RWPE2 (cell line): ENCODE data around the gene PLXNA4.

Source experiments
- ATAC-seq: fragments of 200-7000 bp; cut with Tn5 transposase; 3 replicates; pipeline ENCODE4 v1.9.1; 2021; ENCODE audit warnings: low read depth
- DNase-seq: peaks from one replicate; pipeline ENCODE4 v3.0.0-alpha.2; 2020; ENCODE audit warnings: low spot score
- H3K27ac ChIP-seq: fragments of 450-650 bp; 2 replicates; pipeline ENCODE4 v1.5.1; 2017; ENCODE audit warnings: mild to moderate bottlenecking; ENCODE audit not compliant: poor library complexity, severe bottlenecking
- H3K27me3 ChIP-seq: fragments of 250-450 bp; sonication (Bioruptor Pico); 2 replicates; pipeline ENCODE4 v1.5.1; 2021; ENCODE audit warnings: mild to moderate bottlenecking, moderate library complexity; ENCODE audit not compliant: insufficient read depth, poor library complexity, severe bottlenecking
- H3K36me3 ChIP-seq: fragments of 250-450 bp; sonication (Bioruptor Pico); 2 replicates; pipeline ENCODE4 v1.5.1; 2020; ENCODE audit warnings: low read depth, mild to moderate bottlenecking, moderate library complexity
- H3K4me1 ChIP-seq: fragments of 250-450 bp; sonication (Bioruptor Pico); 2 replicates; pipeline ENCODE4 v1.5.1; 2021; ENCODE audit warnings: mild to moderate bottlenecking, moderate library complexity; ENCODE audit not compliant: insufficient read depth, poor library complexity, severe bottlenecking
- H3K4me3 ChIP-seq: fragments of 250-450 bp; sonication (Bioruptor Pico); 2 replicates; pipeline ENCODE4 v1.5.1; 2021; ENCODE audit warnings: mild to moderate bottlenecking, moderate library complexity; ENCODE audit not compliant: severe bottlenecking
- H3K9me3 ChIP-seq: fragments of 250-450 bp; sonication (Bioruptor Pico); 2 replicates; pipeline ENCODE4 v1.5.1; 2021; ENCODE audit warnings: mild to moderate bottlenecking, moderate library complexity; ENCODE audit not compliant: severe bottlenecking
- TF ChIP-seq, protein P1 (sequence below): fragments of 450-650 bp; IDR thresholded peaks from one replicate; pipeline ENCODE4 v1.5.1; 2017; ENCODE audit warnings: mild to moderate bottlenecking, moderate library complexity; ENCODE audit not compliant: poor library complexity, severe bottlenecking

Gene PLXNA4

DNA sequence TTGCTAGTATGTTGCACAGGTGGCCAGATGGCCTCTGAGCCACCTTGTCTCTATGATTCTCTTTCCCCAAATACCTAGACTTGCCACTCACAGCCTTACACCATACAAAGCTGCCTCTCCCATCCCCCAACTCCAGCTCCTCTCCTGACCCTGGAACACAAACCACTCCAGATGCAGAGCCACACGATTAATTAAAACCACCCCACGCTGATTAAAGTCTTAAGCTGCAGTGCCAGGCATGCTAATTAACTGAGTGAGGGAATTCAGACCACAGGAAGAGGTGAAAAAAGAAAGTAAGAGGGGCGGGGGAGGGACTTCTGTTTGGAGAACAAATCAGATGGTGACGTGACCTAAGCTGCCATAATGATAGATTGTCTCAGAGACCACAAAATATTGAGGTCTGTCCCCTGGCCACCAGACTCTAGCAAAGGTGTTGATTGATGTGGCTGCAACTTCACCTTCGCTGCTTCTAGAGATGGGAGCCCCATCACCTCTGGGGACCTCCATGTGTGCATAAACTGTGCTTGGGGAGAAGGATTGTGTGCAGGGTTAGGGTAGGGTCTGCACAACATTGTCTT is 331.3 kb downstream of the PLXNA4 start:
- no peak overlapping the region for H3K4me3 ChIP-seq
- no peak for DNase-seq

DNA sequence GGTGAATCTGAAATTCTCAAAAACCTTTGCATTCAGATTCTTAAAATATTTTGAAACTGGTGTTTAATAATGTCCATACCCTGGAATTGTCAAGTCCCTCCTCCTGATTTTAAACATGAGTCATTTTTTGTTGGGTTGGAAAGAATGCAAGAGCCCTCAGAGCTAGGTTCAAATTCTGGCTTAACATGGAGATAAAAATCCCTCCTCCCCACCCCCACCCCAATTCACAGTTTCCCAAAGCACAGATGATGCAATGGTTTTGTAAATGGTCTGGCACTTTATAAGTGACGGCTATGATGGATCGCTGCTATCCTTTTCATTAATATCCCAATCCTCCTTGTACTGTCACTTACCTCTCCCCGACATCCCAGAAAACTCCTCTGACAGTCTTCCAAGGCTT is 332.8 kb downstream of the PLXNA4 start:
- no peaks in the 10 kb centered on the region for H3K4me1 ChIP-seq
- no peak overlapping the region for H3K4me3 ChIP-seq
- no peaks in the 10 kb centered on the region for H3K36me3 ChIP-seq
- no peak for DNase-seq
- no peak overlapping the region for H3K27ac ChIP-seq
- TF ChIP-seq, protein P1, sequence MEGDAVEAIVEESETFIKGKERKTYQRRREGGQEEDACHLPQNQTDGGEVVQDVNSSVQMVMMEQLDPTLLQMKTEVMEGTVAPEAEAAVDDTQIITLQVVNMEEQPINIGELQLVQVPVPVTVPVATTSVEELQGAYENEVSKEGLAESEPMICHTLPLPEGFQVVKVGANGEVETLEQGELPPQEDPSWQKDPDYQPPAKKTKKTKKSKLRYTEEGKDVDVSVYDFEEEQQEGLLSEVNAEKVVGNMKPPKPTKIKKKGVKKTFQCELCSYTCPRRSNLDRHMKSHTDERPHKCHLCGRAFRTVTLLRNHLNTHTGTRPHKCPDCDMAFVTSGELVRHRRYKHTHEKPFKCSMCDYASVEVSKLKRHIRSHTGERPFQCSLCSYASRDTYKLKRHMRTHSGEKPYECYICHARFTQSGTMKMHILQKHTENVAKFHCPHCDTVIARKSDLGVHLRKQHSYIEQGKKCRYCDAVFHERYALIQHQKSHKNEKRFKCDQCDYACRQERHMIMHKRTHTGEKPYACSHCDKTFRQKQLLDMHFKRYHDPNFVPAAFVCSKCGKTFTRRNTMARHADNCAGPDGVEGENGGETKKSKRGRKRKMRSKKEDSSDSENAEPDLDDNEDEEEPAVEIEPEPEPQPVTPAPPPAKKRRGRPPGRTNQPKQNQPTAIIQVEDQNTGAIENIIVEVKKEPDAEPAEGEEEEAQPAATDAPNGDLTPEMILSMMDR = no peak
- no peak for ATAC-seq
- no peaks in the 10 kb centered on the region for H3K9me3 ChIP-seq
- H3K27me3 ChIP-seq = peaks cover 11% of the 10 kb centered on the region

More for the DNA sequence above, 331.3 kb downstream of the PLXNA4 start:
- H3K27me3 ChIP-seq = peaks cover 11% of the 10 kb centered on the region
- no peak for ATAC-seq
- no peaks in the 10 kb centered on the region for H3K9me3 ChIP-seq
- no peak overlapping the region for H3K27ac ChIP-seq
- no peaks in the 10 kb centered on the region for H3K36me3 ChIP-seq
- H3K4me1 ChIP-seq = no peaks in the 10 kb centered on the region
- TF ChIP-seq, protein P1 = no peak

DNA sequence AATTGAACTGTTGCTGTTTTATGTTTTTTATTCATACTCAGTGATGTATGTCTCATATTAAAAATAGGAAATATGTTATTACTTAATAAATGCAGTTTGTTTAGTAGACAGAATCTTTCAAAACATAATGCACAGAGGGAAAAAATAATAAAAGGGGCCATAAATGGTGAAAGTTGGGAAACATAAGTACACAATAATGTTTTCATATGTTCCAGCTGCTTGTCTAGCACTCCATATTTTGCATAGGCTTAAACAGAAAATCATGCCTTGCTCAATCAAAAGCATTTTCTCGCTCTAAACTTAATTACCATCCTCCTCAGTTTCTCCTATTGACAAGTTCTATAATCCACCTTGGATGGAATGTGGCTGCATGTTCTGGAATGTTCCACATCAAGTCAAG is 333.2 kb downstream of the PLXNA4 start:
- ATAC-seq = no peak
- TF ChIP-seq, protein P1 = no peak

DNA sequence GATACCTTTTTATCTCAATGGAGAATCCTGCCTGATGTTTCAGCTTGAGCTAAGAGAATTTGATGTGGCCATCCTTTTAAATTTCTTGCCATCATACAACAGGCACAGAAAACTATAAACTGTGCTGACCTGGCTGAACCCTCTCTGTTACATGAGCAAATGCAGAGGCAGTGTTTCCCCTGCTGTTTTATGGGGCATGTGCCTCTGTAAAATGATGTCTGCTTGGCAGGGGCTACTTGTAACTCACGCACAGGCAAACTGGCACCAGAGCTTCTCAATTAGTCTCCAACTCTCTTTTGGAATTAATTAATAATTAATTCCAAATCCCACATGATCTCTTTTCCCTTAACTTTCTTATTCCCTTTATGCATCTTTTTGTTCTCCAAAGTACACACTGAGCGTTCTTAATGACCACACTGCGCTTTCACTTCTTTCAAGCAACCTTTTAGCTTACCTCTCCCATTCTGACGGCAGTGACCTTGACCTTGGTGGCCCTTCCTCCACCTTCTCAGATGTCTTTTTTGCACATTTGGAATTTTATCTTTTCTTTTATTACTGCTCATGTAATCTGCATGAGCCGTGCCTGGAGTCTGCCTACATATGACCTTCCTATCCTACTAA is 334.0 kb downstream of the PLXNA4 start:
- peaks cover 11% of the 10 kb centered on the region for H3K27me3 ChIP-seq
- no peaks in the 10 kb centered on the region for H3K4me1 ChIP-seq
- DNase-seq = no peak
- ATAC-seq = no peak
- no peaks in the 10 kb centered on the region for H3K36me3 ChIP-seq
- no peak overlapping the region for H3K4me3 ChIP-seq
- TF ChIP-seq, protein P1 = no peak
- H3K9me3 ChIP-seq = no peaks in the 10 kb centered on the region
- no peak overlapping the region for H3K27ac ChIP-seq

More for the DNA sequence above, 333.2 kb downstream of the PLXNA4 start:
- Histone ChIP-seq H3K4me1 (no peaks in the 10 kb centered on the region), H3K27ac (no peak overlapping the region), H3K4me3 (no peak overlapping the region), H3K36me3 (no peaks in the 10 kb centered on the region), H3K27me3 (peaks cover 11% of the 10 kb centered on the region), H3K9me3 (no peaks in the 10 kb centered on the region)
- DNase-seq = no peak

DNA sequence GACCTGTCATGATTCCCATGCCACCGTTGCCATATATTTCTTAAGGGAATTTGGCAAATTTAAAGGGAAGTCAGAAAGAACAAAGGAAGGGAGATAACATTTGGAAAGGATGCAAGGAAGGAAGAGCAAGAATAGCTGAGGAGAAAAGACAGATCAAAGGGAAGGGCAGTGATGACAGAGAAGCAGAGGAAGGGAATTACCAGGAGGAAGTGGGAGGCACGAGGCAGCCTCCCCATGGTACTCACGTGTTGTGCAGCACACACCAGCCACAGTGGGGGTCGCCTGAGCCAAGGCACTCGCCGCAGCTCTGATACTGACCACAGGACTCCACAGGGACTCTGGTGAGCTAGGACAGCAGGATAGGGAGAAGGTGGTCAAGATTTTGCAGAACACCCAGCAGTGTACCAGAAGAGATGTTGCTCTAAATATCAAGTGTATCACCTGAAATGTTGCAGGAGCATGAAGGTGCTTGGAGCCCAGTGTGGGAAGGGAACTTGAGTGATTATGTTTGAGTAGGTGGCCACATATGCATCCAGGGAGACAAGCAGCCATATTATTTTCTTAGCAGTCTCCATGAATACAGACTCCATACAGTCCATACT is 335.3 kb downstream of the PLXNA4 start:
- ATAC-seq (no peak), DNase-seq (no peak)
- Histone ChIP-seq H3K9me3 (no peaks in the 10 kb centered on the region), H3K27ac (no peak overlapping the region), H3K36me3 (no peaks in the 10 kb centered on the region), H3K27me3 (peaks cover 11% of the 10 kb centered on the region), H3K4me1 (no peaks in the 10 kb centered on the region), H3K4me3 (no peak overlapping the region)
- TF ChIP-seq, protein P1 = no peak
